Activated CD8-positive, alpha-beta memory T cell treated with anti-CD3 and anti-CD28 coated beads, Interleukin-2, amount 50 U/mL, for 24 hours (primary cell): Measurements from ENCODE around the gene EFCAB5.
"Not testable (repeated sequence)": the region's sequence is repeated elsewhere in the genome, so short reads cannot be mapped to it uniquely, and the experiment has no call there.

Experiments
- DNase-seq: peaks from one replicate; pipeline ENCODE4 v3.0.0-alpha.2; 2020; ENCODE audit errors: extremely low read depth

EFCAB5 gene

GRCh38 chr17:29935909-29936308, 5.5 kb upstream of the EFCAB5 start:
- not testable (repeated sequence) for DNase-seq

GRCh38 chr17:29936724-29937123, 4.7 kb upstream of the EFCAB5 start:
- DNase-seq: no peak

DNA sequence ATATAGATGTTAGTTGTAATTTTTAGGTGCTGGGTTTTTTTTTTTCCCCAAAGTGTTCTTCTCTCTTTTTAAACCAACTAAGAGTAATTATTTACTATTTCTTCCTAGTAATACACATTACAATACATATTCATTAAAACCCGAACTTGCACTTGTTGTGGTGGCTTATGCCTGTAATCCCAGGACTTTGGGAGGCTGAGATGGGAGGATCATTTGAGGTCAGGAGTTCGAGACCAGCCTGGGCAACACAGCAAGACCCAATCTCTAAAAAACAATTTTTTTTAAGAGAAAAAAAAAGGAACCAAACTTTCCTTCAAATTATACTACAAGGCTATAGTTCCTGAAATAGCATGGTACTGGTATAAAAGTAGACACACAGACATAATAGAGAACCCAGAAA, 3.8 kb downstream of the EFCAB5 start:
- DNase-seq: no peak

- DNase-seq: no peak
These were observed 7.2 kb downstream of the EFCAB5 start for GRCh38 chr17:29948448-29949215.

DNA sequence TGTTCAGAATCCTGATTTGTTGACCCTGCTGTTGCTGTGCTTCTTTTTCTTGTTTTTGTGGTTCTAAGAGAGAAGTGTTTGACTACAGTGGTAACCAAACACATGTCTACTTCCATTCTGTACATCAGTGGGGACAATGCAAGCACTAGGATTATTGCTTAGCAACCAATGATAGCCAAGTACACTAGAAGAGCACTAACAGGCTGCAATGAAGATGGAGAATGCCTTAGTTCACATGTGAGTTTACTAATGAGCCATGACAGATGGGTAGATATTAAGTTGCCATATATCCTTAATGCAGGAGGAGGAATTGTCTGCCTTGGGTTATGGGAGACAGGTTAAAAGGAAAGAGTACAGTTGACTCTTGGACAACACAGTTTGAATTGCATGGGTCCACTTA, 8.3 kb downstream of the EFCAB5 start:
- no peak for DNase-seq

DNA sequence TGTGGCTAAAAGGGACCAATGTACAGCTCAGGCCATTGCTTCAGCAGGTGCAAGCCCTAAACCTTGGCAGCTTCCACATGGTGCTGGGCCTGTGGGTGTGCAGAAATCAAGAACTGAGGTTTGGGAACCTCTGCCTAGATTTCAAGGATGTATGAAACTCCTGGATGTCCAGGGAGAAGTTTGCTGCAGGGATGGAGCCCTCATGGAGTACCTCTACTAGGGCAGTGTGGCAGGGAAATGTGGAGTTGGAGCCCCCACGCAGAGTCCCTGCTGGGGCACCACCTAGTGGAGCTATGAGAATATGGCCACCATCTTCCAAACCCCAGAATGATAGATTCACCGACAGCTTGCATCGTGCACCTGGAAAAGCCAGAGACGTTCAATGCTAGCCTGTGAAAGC, 13.0 kb downstream of the EFCAB5 start:
- DNase-seq: no peak

- no peak for DNase-seq
These were observed 14.8 kb downstream of the EFCAB5 start for GRCh38 chr17:29956225-29956624.

- DNase-seq: not testable (repeated sequence)
These were observed 16.1 kb downstream of the EFCAB5 start for GRCh38 chr17:29957488-29957887.

- DNase-seq: no peak
These were observed 17.7 kb downstream of the EFCAB5 start for GRCh38 chr17:29958947-29959657.

- no peak for DNase-seq
These were observed 18.4 kb downstream of the EFCAB5 start for GRCh38 chr17:29959658-29960337.

DNA sequence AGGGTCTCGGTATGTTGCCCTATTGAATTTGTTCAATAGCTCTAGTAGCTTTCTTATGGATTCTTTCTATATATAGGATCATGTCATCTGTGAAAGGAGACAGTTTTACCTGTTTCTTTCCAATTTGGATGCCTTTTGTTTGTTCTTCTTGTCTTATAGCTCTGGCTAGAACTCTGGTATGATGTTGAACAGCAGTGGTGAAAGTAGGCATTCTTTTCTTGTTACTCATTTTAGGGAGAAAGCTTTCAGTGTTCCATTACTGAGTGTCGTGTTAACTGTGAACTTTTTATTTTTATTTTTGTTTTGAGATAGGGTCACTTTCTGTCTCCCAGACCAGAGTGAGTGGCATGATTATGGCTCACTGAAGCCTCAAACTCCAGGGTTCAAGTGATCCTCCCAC, 21.2 kb downstream of the EFCAB5 start:
- no peak for DNase-seq

- DNase-seq: no peak
These were observed 26.8 kb downstream of the EFCAB5 start for GRCh38 chr17:29968271-29968670.

- DNase-seq: no peak
These were observed 30.8 kb downstream of the EFCAB5 start for GRCh38 chr17:29972277-29972676.

DNA sequence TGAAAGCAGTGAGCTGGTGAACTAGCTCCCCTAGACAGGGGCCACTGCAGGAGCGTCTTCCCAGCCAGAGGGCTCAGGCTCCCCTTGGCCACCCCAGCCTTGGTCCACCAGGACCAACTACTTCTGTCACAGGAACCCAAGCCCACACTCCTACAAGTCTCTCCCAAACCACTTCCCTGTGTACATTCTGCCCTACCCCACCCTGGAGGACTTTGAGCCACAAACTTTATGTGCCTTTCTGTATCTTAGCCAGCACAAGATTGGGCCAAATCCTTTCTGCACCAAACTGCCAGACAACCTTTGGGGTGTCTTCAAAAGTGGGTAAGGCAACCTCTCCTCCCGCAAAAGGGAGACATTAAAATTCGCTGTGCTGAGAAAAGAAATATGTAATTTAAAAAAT, 31.6 kb downstream of the EFCAB5 start:
- DNase-seq: no peak

DNA sequence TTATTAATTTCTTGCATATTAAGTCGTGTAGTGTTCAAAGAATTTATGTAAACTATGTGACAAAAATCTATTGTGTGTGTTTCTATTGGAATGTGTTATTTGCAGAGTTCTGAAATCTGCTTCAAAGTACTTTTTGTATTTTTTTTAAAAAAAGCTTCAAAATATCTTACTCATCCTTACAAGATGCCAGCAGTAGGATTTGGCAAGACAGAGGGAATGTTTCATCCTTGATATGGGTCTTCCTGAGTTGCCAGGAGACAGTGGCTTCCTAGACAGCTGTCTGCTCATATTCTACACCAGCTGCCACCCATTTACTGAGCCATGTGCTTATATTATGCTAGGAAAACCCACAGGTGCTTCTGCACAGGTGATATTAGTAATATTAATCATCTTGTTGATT, 36.4 kb downstream of the EFCAB5 start:
- no peak for DNase-seq

DNA sequence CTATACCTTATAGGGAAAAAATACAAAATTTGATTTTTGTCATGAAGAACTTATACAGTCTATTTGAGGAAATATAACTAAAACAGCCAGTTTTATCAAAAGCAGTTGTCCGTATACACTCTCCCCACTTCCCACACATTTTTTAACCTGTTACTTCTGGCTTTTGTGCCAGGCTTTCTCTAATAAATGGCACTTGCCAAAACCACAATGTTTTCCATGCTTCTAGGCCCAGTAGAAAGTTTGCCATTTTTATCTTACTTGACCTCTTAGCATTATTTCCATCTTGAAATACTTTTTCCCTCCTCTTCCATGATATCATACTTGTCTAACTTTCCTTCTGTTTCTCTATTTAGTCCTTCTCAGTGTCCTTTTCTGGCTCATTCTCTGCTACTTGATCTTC, 38.8 kb downstream of the EFCAB5 start:
- DNase-seq: no peak

DNA sequence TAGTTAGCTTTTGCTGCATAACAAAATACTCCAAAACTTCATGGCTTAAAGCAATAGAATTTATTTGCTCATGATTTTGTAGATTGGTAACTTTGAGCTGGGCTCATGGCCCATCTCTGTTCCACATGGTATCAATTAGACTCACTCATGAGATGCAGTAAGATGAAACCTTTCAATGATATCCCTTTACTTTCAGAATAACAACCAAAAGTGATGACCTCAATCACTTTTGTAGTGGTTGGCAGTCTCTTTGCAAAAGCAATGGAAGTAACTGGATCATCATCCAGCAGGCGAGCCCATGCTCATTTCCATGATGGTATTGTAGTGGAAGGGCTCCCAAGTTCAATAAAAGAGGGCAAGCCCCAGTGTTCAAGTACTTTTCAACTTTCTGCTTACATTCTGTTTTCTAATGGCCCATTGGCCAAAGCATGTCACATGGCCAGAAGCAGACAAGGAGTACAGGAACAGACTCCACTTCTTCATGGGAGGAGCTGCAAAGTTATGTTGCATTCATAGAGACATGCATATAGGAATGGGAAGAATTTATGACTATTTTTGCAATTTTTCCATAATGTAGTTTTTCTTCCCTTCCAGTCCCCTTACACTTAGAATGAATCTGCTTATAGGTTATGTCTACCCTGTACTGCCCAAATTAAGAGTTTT, 41.7 kb downstream of the EFCAB5 start:
- no peak for DNase-seq

DNA sequence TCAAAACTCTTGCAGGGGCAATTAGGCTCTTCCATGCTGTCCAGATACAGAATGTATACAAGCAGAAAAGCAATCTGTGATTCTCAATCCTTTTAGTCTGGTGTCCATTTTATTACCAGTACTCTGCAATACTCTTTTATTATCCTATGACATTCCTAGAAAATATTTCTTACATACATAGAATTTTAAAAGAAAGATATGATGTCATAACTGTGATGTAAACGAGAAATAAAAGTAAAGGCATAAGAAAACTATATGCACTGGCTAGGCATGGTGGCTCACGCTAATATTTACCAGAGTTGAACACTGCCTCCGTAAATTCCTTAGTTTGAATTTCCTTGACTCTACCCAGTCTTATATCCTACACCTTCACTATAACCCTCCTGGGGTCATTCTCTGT, 55.0 kb downstream of the EFCAB5 start:
- no peak for DNase-seq

DNA sequence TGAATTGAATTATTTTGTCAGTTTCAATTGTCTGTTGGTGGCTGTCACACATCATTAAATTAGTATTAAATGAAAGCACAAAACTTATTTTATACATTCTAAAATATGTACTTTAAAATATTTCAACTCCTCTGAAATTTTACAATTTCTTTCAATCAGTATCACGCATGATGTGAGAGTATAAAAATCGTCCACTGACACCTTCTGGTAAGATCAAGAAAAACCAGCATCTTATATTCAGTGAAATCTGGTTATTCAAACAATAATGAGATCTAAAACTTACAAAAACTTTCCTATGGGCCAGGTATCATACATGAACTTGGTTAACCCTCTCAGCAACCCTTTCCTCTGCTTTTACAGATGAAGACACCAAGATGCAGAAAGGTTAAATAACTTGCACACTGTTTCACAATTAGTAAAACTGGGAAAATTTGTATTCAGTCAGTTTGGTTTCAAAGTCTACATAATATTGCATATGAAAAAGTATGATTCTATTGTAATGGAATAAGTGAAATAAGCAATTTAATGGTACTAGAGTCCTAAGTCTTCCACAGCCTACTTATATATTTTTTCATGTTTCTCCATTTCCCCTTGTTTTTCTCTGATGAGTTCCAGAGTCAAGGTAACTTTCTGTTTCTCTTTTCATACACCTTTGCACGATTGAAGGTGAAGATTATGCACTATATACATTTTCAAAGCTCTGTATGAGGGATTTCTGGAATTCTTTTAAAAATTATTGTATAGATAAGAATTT, 58.7 kb downstream of the EFCAB5 start:
- DNase-seq: no peak

DNA sequence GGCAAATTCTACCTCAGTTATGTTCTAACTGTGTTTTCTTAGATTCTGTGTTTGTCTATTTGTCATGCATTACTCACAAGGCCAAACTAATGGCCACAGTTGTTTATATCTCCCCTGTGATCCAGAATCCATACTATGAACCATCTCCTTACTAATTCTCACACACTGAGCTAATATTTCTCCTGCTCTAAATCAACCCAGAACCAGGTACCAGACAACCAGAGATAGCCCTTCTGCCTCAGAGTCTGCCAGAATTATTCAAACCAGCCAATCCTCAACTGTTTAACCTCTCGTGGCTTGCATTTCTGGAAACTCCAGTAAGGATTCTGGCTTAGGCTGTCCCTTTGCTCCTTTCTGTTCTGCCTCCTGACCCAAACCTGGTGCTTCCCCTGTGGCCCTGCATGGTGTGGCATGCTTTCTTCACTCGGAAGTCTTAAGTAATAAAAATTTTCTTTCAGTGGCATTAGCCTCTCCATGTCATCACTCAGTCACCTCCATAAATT, 59.4 kb downstream of the EFCAB5 start:
- no peak for DNase-seq

DNA sequence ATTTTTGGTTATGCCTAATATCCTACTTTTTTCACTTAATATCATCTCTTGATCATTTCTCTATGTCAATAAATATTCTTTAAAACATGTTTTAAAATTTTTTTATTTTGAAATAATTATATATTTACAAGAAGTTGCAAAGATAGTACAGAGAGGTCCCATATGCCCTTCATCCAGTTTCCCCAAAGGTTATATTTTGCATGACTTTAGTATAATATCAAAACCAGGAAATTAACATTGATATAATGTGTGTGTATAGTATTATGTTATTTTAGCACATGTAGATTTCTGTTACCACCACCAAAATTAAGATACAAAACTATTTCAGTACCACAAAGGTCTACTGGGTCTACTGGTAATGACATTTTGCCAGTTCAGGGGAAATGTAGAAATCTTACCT, 60.7 kb downstream of the EFCAB5 start:
- no peak for DNase-seq
